Right atrium auricular region (tissue), 2 donors: ENCODE measurements around the gene PPCDC. TPM values are rescaled to one million over a fixed set of nuclear protein-coding genes. Genes with fewer than 3 reads are reported as not detected.

Source experiments
- DNase-seq: peaks from one replicate; pipeline ENCODE4 v3.0.0-alpha.2; 2019; ENCODE audit warnings: low spot score
- H3K27ac ChIP-seq, 2 donors: fragments of 200-600 bp; sonication (generic); 1 replicate in 1 of 2; 2 replicates in 1 of 2; pipeline ENCODE4 v1.5.1; 2016 to 2019
- H3K27me3 ChIP-seq, 2 donors: fragments of 200-600 bp; sonication (generic); one replicate each; pipeline versions ENCODE4 v1.5.1 to v1.6.0; 2017 to 2019
- H3K36me3 ChIP-seq: fragments of 200-600 bp; sonication (generic); one replicate; pipeline ENCODE4 v1.5.1; 2016
- H3K4me1 ChIP-seq, 2 donors: fragments of 200-600 bp; sonication (generic); one replicate each; pipeline versions ENCODE4 v1.5.1 to v1.6.0; 2017 to 2019
- H3K4me3 ChIP-seq, 2 donors: fragments of 200-600 bp; sonication (generic); 1 replicate in 1 of 2; 2 replicates in 1 of 2; pipeline ENCODE4 v1.5.1; 2017 to 2019; ENCODE audit warnings: mild to moderate bottlenecking in 1 of 2, moderate library complexity in 1 of 2
- H3K9me3 ChIP-seq, 2 donors: fragments of 200-600 bp; sonication (generic); one replicate each; pipeline ENCODE4 v1.5.1; 2019
- CTCF ChIP-seq, 2 donors: fragments of 200-600 bp; sonication (generic); IDR thresholded peaks; one replicate each; pipeline ENCODE4 v1.5.1; 2019; ENCODE audit warnings: antibody characterized with exemption in 2 of 2
- total RNA-seq, 2 donors: library from RNA; depleted of rRNA; stranded (reverse); fragments of >200 nt; gene quantifications; one replicate each; pipeline ENCODE4 v1.1.0, GENCODE V29; 2016

PPCDC gene
- total RNA-seq, 2 donors from 2014 or later, result 10.6 to 11.5 TPM

- no peaks in the 10 kb centered on the region for H3K27me3 ChIP-seq
- DNase-seq, result no peak
- H3K4me3 ChIP-seq, result peak overlapping the region; percentile 84 to 88
- no peaks in the 10 kb centered on the region for H3K9me3 ChIP-seq
- H3K36me3 ChIP-seq, result no peaks in the 10 kb centered on the region
- H3K4me1 ChIP-seq, result peaks cover 0 to 20% of the 10 kb centered on the region in 2 donors
- no peak for TF ChIP-seq CTCF (IDR thresholded peaks at IDR 0.05)
- H3K27ac ChIP-seq, result peak overlapping the region; percentile 89 to 90
Measured at GRCh38 chr15:75023872-75024636, 664 bp downstream of the PPCDC start.

DNA sequence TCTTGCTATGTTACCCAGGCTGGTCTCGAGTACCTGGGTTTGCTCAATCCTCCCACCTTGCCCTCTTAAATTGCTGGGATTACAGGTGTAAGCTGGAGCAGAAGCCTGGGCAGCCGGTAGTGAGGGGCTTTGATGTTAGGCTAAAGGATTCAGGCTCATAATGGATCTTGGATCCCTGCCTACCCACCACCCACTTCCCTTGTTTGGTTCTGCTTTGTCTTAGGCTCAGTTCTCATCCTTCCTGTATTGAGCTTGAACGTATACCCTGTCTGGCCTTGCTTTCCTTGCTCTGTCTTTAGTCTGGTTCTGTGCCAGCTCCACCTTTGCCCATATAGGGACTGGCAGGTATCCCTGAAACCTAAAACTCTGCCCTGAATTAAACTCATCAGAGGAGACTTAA, 1.7 kb downstream of the PPCDC start:
- no peak for TF ChIP-seq CTCF (IDR thresholded peaks at IDR 0.05)
- Histone ChIP-seq H3K4me3 (no peak overlapping the region), H3K27ac (no peak overlapping the region), H3K27me3 (no peaks in the 10 kb centered on the region), H3K4me1 (peaks cover 0 to 31% of the 10 kb centered on the region in 2 donors), H3K36me3 (no peaks in the 10 kb centered on the region), H3K9me3 (no peaks in the 10 kb centered on the region)
- DNase-seq, result no peak

DNA sequence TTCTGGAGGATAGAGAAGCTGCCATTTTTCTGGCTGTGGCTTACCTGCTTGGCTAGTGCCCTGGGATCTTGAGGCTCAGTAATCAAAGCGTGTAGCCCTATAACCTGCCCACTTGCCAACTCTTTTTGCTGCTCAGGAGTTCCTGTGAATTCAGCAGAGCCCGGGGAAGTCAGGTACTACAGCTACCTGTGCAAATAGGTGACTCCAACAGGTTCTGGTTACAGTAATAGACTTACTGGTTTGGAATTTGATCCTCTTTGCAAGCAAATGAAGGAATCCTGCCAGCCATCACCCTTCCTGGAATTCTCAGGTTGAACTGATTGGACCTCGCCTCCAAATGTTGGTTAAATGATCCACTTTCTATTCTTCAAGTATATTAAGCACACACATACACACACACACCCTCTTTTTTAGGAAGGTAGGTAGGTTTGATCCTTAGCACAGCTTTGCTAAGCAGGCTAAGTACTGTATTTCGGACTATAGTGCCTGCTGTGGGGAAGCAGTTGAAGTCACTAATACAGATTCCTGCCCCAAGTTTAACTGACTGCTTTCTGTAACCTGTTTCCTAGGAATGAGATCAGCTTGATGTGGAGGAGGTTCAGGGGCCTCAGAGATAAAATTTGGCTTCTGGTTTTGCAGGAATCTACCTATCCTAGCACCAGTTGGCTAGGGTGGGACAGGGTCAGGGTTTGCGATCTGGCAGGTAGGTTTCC, 2.3 kb downstream of the PPCDC start:
- no peaks in the 10 kb centered on the region for H3K9me3 ChIP-seq
- H3K27ac ChIP-seq, result no peak overlapping the region
- no peak for TF ChIP-seq CTCF (IDR thresholded peaks at IDR 0.05)
- H3K4me3 ChIP-seq, result no peak overlapping the region
- no peaks in the 10 kb centered on the region for H3K36me3 ChIP-seq
- no peaks in the 10 kb centered on the region for H3K27me3 ChIP-seq
- peaks cover 0 to 37% of the 10 kb centered on the region in 2 donors for H3K4me1 ChIP-seq
- DNase-seq, result no peak

- Histone ChIP-seq H3K36me3 (no peaks in the 10 kb centered on the region), H3K27me3 (no peaks in the 10 kb centered on the region), H3K4me3 (no peak overlapping the region), H3K27ac (no peak overlapping the region), H3K4me1 (peaks cover 0 to 53% of the 10 kb centered on the region in 2 donors), H3K9me3 (no peaks in the 10 kb centered on the region)
- TF ChIP-seq CTCF (IDR thresholded peaks at IDR 0.05), result no peak
- no peak for DNase-seq
Measured at GRCh38 chr15:75027551-75027950, 4.2 kb downstream of the PPCDC start.

DNA sequence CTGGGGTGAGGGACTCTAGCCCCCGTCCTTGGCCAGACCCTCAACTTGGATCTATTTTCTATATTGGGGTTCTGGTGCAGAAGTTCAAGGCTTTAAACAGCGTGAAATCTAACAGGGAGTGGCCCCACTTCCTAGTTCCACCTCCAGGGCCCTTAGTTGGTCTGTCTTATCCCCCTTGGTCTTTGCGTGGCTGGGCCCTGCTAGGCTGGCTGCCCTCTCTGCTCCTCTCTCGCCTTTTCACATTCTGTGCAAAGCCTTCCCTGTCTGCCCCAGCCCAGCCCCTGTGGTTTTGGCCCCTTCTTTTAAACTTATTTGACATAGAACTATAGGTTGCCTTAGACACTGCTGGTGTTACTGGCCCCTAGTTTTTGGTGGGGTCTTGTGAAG, 5.6 kb downstream of the PPCDC start:
- peak overlapping the region in 1 of 2 donors; percentile 32 for H3K4me3 ChIP-seq
- no peak for TF ChIP-seq CTCF (IDR thresholded peaks at IDR 0.05)
- peaks cover 0 to 50% of the 10 kb centered on the region in 2 donors for H3K4me1 ChIP-seq
- no peak for DNase-seq
- H3K27ac ChIP-seq, result peak overlapping the region; percentile 75 to 79
- no peaks in the 10 kb centered on the region for H3K36me3 ChIP-seq
- H3K27me3 ChIP-seq, result no peaks in the 10 kb centered on the region
- H3K9me3 ChIP-seq, result no peaks in the 10 kb centered on the region
